ENCODE data around the gene GUCA2A.

DNA sequence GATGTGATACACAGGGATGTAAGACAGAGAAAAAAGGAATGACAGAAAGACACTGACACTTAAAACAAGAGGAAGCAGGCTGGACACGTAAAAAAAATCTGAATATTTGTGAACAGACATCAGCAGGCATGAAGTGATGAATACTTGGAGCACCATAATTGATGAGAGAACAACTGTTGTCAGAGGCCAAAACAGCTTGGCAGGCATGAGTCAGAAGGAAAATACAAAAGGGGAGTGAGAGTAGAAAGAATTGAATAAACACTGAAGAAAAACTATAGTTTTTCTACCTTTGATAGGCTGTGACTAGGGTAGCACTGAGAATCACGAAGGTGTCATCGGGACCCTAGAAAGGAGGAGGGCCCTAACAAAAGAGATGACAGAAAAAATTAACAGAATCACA lies 21.6 kb upstream of the GUCA2A start:
- TF ChIP-seq, protein P1, sequence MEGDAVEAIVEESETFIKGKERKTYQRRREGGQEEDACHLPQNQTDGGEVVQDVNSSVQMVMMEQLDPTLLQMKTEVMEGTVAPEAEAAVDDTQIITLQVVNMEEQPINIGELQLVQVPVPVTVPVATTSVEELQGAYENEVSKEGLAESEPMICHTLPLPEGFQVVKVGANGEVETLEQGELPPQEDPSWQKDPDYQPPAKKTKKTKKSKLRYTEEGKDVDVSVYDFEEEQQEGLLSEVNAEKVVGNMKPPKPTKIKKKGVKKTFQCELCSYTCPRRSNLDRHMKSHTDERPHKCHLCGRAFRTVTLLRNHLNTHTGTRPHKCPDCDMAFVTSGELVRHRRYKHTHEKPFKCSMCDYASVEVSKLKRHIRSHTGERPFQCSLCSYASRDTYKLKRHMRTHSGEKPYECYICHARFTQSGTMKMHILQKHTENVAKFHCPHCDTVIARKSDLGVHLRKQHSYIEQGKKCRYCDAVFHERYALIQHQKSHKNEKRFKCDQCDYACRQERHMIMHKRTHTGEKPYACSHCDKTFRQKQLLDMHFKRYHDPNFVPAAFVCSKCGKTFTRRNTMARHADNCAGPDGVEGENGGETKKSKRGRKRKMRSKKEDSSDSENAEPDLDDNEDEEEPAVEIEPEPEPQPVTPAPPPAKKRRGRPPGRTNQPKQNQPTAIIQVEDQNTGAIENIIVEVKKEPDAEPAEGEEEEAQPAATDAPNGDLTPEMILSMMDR (conservative IDR thresholded peaks at IDR 0.05 in 1 of 2, IDR thresholded peaks at IDR 0.05 in 1 of 2; ENCODE audit: low read depth in 1 of 2, low read length in 2 of 2): no peak
- TF ChIP-seq EZH2 (IDR thresholded peaks at IDR 0.05; ENCODE audit: low read length, missing control alignments): no peak

All from fibroblast of lung (primary cell).